Loucy (cell line): Measurements from ENCODE around the gene INTS1.

Source experiments
- H2AFZ ChIP-seq: fragments of 200-600 bp; sonication (generic); 2 replicates; pipeline ENCODE4 v1.6.0; 2016; ENCODE audit warnings: antibody characterized with exemption, mild to moderate bottlenecking, low read length, moderate library complexity
- H3F3A ChIP-seq: fragments of 200-600 bp; 2 replicates; pipeline ENCODE4 v1.6.0; 2016; ENCODE audit warnings: antibody characterized with exemption, low read depth, mild to moderate bottlenecking
- H3K27me3 ChIP-seq: fragments of 200-600 bp; sonication (generic); 2 replicates; pipeline ENCODE4 v1.6.1; 2014; ENCODE audit warnings: low read length, mild to moderate bottlenecking; ENCODE audit not compliant: insufficient read depth, poor library complexity, severe bottlenecking
- H3K36me3 ChIP-seq: fragments of 200-600 bp; sonication (generic); 2 replicates; pipeline ENCODE4 v1.6.1; 2016; ENCODE audit warnings: low read length; ENCODE audit not compliant: insufficient read depth
- H3K4me1 ChIP-seq: fragments of 200-600 bp; sonication (generic); 2 replicates; pipeline ENCODE4 v1.5.1; 2014; ENCODE audit warnings: low read length, mild to moderate bottlenecking; ENCODE audit not compliant: insufficient read depth, poor library complexity, severe bottlenecking
- H3K4me2 ChIP-seq: fragments of 200-600 bp; sonication (generic); 2 replicates; pipeline ENCODE4 v1.6.0; 2014; ENCODE audit warnings: antibody characterized with exemption, low read length, low read depth, mild to moderate bottlenecking; ENCODE audit not compliant: poor library complexity, severe bottlenecking
- H3K4me3 ChIP-seq: fragments of 200-600 bp; sonication (generic); 2 replicates; pipeline ENCODE4 v1.5.1; 2014; ENCODE audit warnings: low read length, mild to moderate bottlenecking, mixed read lengths; ENCODE audit not compliant: poor library complexity, severe bottlenecking
- H3K79me2 ChIP-seq: fragments of 200-600 bp; sonication (generic); 2 replicates; pipeline ENCODE4 v1.6.1; 2014; ENCODE audit warnings: low read length; ENCODE audit not compliant: insufficient read depth
- H3K9ac ChIP-seq: fragments of 200-600 bp; sonication (generic); 2 replicates; pipeline ENCODE4 v1.6.0; 2014; ENCODE audit warnings: mild to moderate bottlenecking, low read depth, low read length, moderate library complexity; ENCODE audit not compliant: poor library complexity, severe bottlenecking
- H3K9me2 ChIP-seq: fragments of 200-600 bp; sonication (generic); replicated peaks from 2 replicates; pipeline ENCODE4 v1.6.1; 2016; ENCODE audit warnings: low read depth, low read length, mixed read lengths
- H3K9me3 ChIP-seq: fragments of 200-600 bp; sonication (generic); 2 replicates; pipeline ENCODE4 v1.6.1; 2014; ENCODE audit warnings: mild to moderate bottlenecking, antibody characterized with exemption, low read length, low read depth; ENCODE audit not compliant: insufficient read depth
- H4K20me1 ChIP-seq: fragments of 200-600 bp; sonication (generic); 2 replicates; pipeline ENCODE4 v1.6.0; 2014; ENCODE audit warnings: antibody characterized with exemption, low read length, mild to moderate bottlenecking; ENCODE audit not compliant: insufficient read depth, poor library complexity, severe bottlenecking
- CTCF ChIP-seq: fragments of 200-600 bp; sonication (generic); conservative IDR thresholded peaks from 2 replicates; pipeline ENCODE4 v1.5.1; 2014; ENCODE audit warnings: mild to moderate bottlenecking, antibody characterized with exemption, low read length
- EZH2phosphoT487 ChIP-seq: fragments of 200-600 bp; IDR thresholded peaks from 2 replicates; pipeline ENCODE4 v1.6.1; 2018; ENCODE audit warnings: antibody characterized with exemption, mild to moderate bottlenecking, moderate library complexity, borderline replicate concordance

Gene INTS1

GRCh38 chr7:1466524-1467271 lies 37.5 kb downstream of the INTS1 start:
- 0 out of 2 replicates have a peak, but pooled peaks cover 3% of the 10 kb centered on the region for H3K79me2 ChIP-seq
- no peaks in the 10 kb centered on the region for H3K9me2 ChIP-seq
- no peaks in the 10 kb centered on the region for H3F3A ChIP-seq
- no peak overlapping the region for H3K9ac ChIP-seq
- H3K9me3 ChIP-seq: no peaks in the 10 kb centered on the region
- H2AFZ ChIP-seq: no peak overlapping the region
- no peak overlapping the region for H3K4me2 ChIP-seq
- TF ChIP-seq CTCF (no peak), EZH2phosphoT487 (no peak)
- peaks cover 9% of the 10 kb centered on the region for H3K4me1 ChIP-seq
- H3K36me3 ChIP-seq: peaks cover 20% of the 10 kb centered on the region; the same call in 1 of the 2 replicates
- no peaks in the 10 kb centered on the region for H4K20me1 ChIP-seq
- H3K4me3 ChIP-seq: no peak overlapping the region
- H3K27me3 ChIP-seq: no peaks in the 10 kb centered on the region

GRCh38 chr7:1464694-1465093 lies 39.5 kb downstream of the INTS1 start:
- Histone ChIP-seq H3K27me3 (no peaks in the 10 kb centered on the region), H3K9me2 (no peaks in the 10 kb centered on the region), H4K20me1 (no peaks in the 10 kb centered on the region), H3K4me1 (peaks cover 22% of the 10 kb centered on the region), H3K4me3 (no peak overlapping the region), H2AFZ (no peak overlapping the region), H3K9me3 (no peaks in the 10 kb centered on the region), H3K9ac (no peak overlapping the region), H3K36me3 (0 out of 2 replicates have a peak, but pooled peaks cover under 1% of the 10 kb centered on the region), H3K79me2 (0 out of 2 replicates have a peak, but pooled peaks cover 3% of the 10 kb centered on the region), H3K4me2 (no peak overlapping the region), H3F3A (no peaks in the 10 kb centered on the region; the same call in 1 of the 2 replicates)
- TF ChIP-seq CTCF (no peak), EZH2phosphoT487 (no peak)

- Histone ChIP-seq H3F3A (no peaks in the 10 kb centered on the region; the same call in 1 of the 2 replicates), H3K4me3 (no peak overlapping the region), H3K79me2 (peaks cover 6% of the 10 kb centered on the region; the same call in 1 of the 2 replicates), H3K4me1 (peaks cover 26% of the 10 kb centered on the region), H3K9me3 (no peaks in the 10 kb centered on the region), H2AFZ (no peak overlapping the region), H4K20me1 (no peaks in the 10 kb centered on the region), H3K9ac (peak overlapping the region; percentile 85), H3K36me3 (no peaks in the 10 kb centered on the region), H3K27me3 (no peaks in the 10 kb centered on the region), H3K4me2 (no peak overlapping the region), H3K9me2 (no peaks in the 10 kb centered on the region)
- TF ChIP-seq EZH2phosphoT487: no peak
- TF ChIP-seq CTCF: no peak
Observed at GRCh38 chr7:1463676-1464223, 40.4 kb downstream of the INTS1 start.
